GM18951 (cell line): ENCODE data around the gene RNF114.

Experiments
- POLR2A ChIP-seq: IDR thresholded peaks from 4 replicates; pipeline ENCODE4 v1.6.1; 2011; ENCODE audit warnings: mild to moderate bottlenecking; ENCODE audit not compliant: insufficient read length, insufficient read depth; ENCODE audit errors: extremely low read depth
- in situ Hi-C: fragments of 300-500 bp; cut with MboI; formaldehyde crosslinking; loops from one replicate; pipeline ENCODE4 v1.12.0; 2022; ENCODE audit warnings: low sequenced_read_pairs, mixed read lengths, inconsistent platforms; ENCODE audit not compliant: unreplicated experiment

RNF114 gene

DNA sequence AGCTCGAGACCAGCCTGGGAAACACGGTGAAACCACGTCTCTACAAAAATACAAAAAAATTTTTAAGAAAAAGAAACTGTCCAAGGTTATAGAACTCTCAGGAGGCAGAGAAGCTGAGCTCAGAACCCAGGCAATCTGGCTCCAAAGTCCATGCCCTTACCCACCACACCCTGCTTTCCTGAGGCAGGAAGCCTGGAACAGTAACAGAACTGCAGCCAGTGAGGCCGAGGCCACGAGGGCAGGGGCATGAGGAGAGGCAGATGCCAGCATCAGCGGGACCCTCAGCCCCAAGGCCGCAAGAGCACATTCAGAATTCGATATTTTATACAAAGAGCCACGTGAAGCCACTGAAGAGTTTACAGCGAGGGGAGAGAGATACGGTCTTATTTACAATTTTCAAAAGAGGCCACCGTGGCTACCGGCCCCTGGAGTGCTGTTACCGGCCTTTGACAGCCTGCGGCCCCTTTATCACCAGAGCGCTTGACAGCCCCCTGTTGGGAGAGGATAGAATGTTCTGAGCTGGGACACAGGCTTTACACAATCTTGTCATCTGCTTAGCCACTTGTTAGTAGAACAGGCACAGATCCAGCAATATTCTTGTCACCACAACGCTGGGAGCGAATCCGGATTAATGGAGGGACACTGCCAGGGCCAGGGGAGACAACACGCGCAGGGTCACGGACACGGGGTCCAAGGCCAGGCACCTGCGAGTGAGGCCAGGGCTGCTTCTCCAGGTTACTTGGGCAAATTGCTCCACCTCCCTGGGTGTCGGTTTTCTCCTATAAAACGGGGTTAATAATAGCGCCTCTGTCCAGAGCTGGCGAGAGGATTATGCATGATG is 26.5 kb upstream of the RNF114 start:
- TF ChIP-seq POLR2A = no peak
- in situ Hi-C loops = no loop called here

DNA sequence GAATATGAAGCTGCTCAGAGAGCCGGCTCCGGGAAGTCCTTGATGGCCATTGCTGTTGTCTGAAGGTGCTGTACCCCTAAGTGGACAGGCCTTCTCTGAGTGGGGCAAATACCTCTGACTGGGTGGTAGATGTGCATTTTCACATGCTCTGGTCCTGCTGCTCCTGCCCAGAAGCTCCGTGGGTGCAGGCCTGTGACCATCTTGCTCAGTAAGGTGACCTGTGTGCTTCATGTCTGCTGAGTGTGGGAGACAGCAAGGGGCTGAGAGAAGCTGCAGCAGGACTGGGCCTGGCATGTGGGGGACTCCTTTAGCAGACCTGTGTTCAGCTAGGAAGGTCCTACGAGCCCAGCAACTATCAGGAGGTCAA is 25.9 kb upstream of the RNF114 start:
- in situ Hi-C loops = no loop called here
- no peak for TF ChIP-seq POLR2A

DNA sequence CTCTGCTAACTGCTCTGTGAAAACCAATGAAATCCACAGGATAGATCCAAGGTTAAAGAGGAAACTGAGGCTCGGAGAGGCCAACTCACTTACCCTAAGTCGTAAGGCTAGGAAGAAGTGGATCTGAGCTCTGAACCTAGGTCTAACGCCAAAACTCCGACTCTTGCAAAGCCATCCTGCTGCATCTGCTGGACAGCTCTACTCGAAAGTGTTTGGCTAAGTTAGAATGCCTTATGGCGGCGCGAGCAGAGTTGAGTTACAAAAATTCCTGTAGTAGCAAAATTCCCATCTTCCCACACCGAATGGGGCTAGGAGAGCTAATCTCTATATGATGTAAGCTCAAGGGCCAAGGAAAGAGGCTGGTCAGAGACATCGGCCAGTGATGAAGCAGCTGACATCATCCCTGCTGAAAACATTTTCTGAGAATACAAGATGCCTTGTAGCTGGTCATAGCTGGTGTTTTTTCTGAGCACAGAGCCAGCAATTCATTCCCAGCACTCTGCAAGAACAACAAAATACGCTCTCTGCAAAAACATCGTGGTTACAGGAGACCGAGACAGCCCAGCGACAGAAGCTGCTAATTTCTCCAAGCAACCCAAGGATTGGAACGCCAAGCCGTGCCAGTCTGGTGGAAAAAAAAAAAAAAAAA is 22.7 kb upstream of the RNF114 start:
- TF ChIP-seq POLR2A = no peak
- in situ Hi-C loops = no loop called here

DNA sequence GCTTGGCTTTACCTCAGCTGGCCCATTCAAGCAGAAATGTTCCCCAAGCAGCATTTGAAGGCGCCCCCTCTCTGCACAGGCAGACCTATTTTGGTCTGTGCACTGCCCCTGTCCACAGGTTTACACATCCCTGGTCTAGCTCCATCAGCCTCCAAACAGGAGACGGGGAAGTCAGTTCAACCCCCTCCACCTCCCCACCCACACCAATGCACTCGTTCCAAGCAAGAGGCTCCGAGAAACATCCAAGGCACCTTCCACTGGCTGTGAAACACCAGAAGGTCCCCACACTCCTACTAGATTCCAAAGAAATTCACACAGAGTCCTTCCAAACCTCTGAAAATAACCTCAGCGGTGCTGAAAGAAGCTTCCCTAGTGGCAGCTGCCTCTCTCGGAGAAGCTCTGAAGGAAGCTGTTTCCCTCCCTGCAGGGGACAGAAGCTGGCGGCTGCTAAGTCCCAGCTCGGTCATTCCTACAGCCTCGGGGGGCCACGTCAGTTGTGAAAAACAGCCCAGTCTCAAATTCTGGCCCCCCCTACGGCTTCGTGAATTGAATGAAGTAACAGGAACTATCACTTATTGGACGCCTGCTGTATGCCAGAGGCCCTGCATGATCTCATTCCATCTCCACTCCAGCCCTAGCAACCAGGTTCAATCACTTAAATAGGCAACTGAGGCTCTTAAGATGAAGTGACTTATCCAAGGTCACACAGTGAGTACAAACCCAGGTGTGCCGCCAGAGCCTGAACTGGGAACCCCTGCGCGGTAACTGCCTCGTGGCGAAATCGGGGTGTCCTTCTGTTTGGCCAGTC is 21.7 kb upstream of the RNF114 start:
- TF ChIP-seq POLR2A = no peak
- in situ Hi-C loops = no loop called here

DNA sequence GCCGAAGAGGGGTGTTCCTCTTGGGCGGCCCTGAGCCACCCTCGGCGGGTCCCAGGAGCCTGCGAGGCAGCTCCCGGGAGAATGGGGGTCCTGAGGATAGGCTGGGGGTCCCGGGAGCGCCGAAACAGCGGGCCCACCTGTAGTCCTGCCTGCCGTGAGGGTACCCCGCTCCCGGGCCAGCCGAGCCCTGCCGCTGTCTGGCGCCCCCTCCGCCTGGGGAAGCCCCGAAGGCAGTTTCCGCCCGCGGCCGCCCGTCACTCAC is 21.1 kb upstream of the RNF114 start:
- in situ Hi-C loops = no loop called here
- no peak for TF ChIP-seq POLR2A

DNA sequence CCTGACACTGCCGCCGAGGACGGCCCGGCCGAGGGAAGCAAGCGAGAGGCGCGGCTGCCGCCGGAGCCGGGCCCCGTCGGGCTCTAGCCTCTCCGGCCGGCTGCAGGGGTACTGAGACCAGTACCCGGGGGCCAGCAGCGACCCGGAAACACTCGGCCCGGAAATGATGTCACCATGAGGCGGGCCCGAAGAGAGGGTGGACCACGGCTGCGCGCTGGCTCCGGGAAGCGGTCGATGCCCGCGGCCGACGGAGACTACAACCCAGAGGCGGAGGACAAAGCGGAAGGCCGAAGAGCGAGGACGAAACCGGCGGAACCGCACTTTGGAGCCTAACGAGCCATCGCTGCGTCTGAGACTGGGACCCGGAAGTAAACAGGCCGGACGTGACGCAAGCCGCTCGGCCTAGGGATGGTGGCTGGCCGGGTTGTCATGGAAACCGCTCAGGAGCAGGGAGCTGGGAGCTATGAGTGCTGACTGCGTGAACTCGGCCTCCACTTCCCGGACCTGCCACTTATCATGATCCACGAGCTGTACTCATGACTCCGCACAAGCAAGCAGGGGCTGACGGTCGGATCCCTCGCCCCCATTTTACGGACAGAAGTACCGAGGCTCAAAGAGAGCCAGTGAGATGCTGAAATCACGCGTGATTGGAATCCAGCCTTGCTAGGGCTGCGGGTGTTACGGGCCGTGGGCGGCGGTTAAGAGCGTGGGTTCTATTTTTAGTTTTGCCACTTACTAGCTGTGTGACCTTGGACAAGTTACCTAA is 20.6 kb upstream of the RNF114 start, which contains the start of gene SPATA2:
Gene SPATA2 (minus strand): TSS at position 150 of the 766 bp plus-strand sequence. CDS start 7,039 bp downstream, outside the sequence.
- in situ Hi-C loops = no loop called here

DNA sequence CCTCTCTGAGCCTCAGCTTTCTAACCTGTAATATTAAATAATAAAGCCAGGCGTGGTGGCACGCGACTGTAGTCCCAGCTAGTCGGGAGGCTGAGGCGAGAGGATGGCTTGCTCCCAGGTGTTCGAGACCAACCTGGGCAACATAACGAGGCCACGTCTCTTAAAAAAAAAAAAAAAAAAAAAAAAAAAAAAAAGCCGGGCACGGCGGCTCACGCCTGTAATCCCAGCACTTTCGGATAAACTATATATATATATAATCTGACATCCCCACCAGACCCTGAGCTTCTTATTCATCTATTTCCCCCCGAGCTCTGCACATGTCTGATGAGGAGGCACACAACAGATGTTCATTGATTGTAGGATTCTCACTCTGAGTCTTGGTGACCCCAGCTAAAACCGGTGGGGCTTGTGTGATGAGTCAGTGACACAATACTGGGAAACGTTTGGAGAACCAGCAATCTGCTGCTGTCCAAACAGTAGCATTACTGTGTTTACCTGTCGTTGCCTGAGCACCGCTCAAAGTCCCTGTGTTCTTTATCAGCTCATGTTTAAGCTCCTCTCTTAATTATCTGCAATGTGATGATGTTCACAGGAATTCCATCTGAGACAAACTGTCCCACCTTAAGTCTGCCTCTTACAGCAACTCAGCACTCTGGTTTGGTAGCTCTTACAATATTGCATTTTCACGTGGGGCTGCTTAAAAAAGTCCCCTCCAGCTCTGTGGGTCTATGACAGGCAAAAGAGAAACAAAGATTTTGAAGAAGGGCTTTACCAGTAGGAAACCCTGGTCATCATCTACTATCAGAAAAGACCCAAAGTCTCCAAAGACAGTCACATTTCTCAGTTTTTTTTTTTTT is 19.8 kb upstream of the RNF114 start:
- in situ Hi-C loops = no loop called here
- no peak for TF ChIP-seq POLR2A

More for the DNA sequence above, 20.6 kb upstream of the RNF114 start, which contains the start of gene SPATA2:
- TF ChIP-seq POLR2A = peak; percentile 83

DNA sequence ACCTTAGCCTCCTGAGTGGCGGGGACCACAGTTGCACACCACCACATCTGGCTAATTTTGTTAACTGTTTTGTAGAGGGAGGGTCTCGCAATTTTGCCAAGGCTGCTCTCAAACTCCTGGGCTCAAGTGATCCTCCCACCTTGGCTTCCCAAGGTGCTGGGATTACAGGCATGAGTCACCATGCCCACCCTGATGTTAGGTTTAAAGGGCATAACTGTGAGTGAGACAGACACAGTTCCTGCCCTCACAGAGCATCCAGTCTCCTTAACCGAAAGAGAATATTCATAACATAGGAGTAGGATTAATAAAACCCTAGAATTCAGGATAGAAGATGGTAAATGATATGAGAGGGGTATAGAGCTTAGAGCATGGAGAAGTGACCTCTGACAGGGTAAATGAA is 17.8 kb upstream of the RNF114 start:
- no peak for TF ChIP-seq POLR2A
- in situ Hi-C loops = no loop called here

DNA sequence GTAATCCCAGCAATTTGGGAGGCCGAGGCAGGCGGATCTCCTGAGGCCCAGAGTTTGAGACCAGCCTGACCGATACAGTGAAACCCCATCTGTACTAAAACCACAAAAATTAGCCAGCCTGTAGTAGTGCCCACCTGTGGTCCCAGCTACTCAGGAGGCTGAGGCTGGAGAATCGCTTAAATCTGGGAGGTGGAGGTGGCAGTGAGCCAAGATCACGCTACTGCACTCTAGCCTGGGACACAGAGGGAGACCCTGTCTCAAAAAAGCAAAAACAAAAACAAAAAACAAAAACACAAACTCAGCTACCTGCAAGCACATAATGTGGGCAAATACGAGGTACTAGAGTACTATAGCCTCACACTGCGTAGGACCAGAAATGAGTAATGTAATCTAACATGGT is 17.2 kb upstream of the RNF114 start:
- no peak for TF ChIP-seq POLR2A
- in situ Hi-C loops = no loop called here

DNA sequence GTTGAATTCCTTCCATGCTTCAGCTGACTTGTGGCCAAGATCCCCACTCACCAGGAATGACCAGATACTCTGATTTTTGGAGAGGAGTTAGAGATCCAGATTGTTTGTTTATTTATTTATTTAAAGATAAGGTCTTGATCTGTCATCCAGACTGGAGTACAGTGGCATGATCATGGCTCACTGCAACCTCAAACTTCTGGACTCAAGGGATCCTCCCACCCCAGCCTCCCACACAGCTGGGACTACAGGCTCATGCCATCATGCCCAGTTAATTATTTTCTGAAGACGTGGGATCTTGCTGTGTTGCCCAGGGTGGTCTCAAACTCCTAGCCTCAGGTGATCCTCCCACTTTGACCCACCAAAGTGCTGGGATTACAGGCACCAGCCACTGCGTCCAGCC is 16.7 kb upstream of the RNF114 start:
- TF ChIP-seq POLR2A = no peak
- in situ Hi-C loops = no loop called here

DNA sequence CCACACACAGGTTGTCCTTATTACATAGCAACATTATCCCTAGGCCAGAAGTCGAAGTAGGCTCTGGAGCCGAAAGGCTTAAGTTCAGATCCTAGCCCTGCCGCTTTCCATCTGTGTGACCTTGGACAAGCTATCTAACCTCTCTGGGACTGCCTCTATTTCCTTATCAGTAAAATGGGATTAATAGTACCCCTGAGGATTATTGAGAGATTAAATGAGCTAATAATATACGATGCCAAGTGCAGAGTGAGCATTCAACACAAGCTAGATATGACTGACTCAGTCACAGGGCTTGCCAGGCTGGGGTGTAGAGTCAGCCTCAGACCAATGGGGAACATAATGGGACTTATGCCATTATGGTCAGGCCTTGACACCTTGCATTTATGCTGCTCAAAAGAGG is 11.9 kb upstream of the RNF114 start:
- in situ Hi-C loops = no loop called here
- TF ChIP-seq POLR2A = no peak

DNA sequence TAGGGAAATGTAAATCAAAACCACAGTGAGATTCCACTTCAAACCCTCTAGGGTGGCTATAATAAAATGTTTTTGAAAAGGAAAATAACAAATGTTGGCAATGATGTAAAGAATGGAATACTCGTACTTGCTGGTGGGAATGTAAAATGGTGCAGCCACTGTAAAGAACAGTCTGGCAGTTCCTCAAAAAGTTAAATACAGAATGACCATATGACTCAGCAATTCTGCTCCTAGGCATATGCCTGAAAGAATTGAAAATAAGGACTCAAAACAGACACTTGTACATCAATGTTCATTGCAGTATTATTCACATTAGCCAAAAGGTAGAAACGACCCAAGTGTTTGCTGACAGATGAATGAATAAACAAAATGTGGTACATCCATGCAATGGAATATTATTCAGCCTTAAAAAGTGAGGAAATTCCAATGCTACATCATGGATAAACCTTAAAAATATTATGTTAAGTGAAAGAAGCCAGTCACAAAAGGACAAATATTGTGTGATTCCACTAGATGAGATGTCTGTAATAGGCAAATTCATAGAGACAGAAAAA is 10.2 kb upstream of the RNF114 start:
- no peak for TF ChIP-seq POLR2A
- in situ Hi-C loops = no loop called here
